ENCODE results near the gene EVI5L.
A peak's percentile ranks its signal among the peaks of the same experiment; 100 is the strongest.
"Not testable (repeated sequence)": the region's sequence is repeated elsewhere in the genome, so short reads cannot be mapped to it uniquely, and the experiment has no call there.

Gene EVI5L

GRCh38 chr19:7846155-7846646, 16.2 kb downstream of the EVI5L start:
- no peak for DNase-seq (ENCODE audit: low spot score)

GRCh38 chr19:7847664-7848063, 17.6 kb downstream of the EVI5L start:
- DNase-seq (ENCODE audit: low spot score) = no peak

GRCh38 chr19:7848779-7849457, 18.9 kb downstream of the EVI5L start:
- no peak for DNase-seq (ENCODE audit: low spot score)

GRCh38 chr19:7849631-7849999, 19.6 kb downstream of the EVI5L start:
- DNase-seq (ENCODE audit: low spot score) = no peak

GRCh38 chr19:7850000-7850813, 20.2 kb downstream of the EVI5L start:
- no peak for DNase-seq (ENCODE audit: low spot score)

DNA sequence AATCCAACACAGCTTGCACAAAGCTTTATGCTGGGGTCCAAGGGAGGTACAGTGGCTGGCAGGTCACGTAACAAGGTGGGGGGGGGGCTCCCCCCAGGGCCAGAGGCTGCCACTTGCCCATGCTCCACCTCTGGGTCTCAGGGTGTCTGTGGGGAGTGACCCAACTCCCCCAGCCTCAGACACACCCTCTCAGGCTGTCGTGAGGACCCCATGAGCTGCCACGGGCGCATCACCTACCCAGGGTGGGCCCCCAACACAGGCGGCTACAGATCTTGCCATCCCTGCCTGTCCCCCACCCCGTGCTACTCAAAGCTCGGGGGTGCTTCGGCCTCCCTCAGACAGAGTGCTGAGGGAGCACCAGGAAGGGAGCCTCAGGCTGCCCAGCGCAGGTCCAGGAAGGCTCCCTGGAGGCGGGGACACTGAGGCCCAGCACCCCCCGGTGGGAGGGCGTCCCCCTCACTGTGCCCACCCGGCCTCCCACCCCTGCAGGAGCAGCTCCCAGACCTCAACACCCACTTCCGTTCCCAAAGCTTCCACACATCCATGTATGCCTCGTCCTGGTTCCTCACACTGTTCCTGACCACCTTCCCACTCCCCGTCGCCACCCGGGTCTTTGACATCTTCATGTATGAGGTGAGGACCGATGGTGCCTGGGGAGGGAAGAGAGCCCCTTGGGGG, 21.1 kb downstream of the EVI5L start:
- no peak for DNase-seq (ENCODE audit: low spot score)

GRCh38 chr19:7851623-7852500, 21.8 kb downstream of the EVI5L start:
- no peak for DNase-seq (ENCODE audit: low spot score)

DNA sequence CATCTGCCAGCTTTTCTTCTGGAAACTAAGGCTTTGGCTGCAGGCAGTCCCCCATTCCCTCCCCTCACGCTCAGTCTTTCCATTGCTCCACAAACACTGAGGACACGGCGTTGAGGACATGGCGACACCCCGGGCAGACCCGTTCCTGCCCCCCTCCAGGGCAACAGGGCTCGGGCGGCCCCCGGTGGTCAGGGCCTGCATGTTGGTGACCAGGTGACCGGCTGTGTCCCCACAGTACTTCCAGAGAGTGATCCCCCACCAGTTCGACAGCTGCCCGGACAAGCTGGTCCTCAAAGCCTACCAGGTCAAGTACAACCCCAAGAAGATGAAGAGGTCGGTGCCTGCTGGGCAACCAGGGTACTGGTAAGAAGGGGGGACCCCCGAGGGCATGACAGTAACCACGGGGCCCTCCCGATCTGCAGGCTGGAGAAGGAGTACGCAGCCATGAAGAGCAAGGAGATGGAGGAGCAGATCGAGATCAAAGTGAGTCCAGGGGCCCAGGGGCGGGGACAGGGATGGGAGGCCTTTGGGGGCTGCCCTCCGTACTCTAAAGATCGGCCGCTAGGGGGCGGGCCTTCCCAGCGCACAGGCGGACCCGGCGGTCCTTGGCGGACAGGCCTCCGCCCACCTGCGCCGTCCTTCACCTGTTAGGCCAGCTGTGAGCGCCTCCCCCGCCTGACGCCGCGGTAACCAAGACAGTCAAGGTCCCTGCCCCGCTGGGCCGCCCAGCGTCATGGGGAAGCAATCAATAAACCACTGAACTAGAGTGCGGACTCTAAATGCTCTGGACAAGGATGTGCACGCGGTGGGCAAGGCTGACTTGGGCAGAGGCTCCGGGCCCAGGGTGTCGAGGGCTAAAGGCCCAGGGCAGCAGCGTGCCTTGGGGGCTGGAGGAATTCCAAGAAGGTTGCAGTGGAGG, 23.1 kb downstream of the EVI5L start:
- peak; percentile 61 for DNase-seq (ENCODE audit: low spot score)

GRCh38 chr19:7853770-7854128, 23.7 kb downstream of the EVI5L start:
- no peak for DNase-seq (ENCODE audit: low spot score)

- no peak for DNase-seq (ENCODE audit: low spot score)
Measured at GRCh38 chr19:7855426-7856108, 25.5 kb downstream of the EVI5L start.

GRCh38 chr19:7856109-7856591, 26.1 kb downstream of the EVI5L start:
- DNase-seq (ENCODE audit: low spot score) = no peak

DNA sequence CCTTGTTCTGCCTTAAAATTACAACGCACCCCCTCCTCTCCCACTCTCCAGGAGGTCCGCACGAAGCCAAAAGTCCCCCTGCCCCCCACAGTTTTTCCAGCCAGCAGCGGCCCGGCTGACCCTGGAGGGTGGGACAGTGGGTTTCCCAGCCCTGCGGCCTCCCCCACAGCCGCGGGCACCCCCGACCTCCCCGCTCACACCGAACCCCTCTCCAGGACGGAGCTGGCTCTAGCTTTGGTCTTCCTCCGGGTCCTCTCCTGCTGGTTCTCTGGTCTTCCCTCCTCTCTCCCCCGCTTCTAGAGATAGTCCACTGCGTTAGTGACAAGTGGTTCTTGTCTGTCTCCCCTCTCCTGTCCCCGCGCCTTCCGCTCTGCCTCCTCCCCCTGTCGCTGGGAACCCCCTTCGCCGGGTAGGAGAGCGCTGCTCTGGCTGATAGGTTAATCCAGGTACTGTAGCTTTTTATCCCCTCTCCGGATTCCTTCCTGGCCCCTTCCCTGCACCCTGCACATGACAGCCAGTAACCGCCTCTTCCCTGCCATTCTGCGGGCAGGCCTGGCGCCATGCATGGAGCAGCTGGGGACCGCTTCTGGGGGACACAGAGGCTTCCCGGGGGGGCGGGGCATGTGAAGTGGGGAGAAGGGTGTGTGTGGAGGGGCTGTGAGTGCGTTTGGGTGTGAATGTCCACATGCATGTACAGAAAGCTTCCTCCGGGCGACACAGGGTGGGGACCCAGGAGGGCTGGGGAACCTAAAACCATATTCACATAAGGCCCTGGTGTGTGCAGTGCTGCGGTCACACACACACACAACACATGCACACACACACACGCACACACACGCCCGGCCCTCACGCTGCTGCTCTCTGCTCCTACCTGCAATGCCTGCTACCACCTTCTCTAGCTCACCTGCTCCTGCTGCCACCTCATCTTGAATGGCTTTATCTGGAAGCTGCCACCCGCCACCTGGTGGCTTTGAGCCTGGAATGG, 27.0 kb downstream of the EVI5L start:
- no peak for DNase-seq (ENCODE audit: low spot score)

DNA sequence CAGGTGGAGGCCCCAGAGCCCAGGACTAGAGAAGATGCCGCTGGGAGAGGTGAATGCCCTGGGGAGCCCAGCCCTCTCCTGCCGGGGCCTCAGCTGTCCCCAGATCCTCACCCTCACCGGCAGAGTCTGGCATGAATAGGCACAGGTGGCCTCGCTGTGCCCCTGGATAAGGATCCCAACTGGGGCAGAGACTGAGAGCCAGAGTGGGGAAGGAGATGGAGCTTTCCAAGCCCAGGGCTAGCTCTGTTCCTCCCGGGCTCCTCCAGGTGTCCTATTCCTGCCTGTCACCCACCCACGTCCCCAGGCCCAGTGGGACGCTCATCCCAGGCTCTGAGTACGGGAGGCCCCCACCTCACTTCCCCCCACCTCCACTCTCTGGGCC, 27.7 kb downstream of the EVI5L start:
- DNase-seq (ENCODE audit: low spot score) = no peak

DNA sequence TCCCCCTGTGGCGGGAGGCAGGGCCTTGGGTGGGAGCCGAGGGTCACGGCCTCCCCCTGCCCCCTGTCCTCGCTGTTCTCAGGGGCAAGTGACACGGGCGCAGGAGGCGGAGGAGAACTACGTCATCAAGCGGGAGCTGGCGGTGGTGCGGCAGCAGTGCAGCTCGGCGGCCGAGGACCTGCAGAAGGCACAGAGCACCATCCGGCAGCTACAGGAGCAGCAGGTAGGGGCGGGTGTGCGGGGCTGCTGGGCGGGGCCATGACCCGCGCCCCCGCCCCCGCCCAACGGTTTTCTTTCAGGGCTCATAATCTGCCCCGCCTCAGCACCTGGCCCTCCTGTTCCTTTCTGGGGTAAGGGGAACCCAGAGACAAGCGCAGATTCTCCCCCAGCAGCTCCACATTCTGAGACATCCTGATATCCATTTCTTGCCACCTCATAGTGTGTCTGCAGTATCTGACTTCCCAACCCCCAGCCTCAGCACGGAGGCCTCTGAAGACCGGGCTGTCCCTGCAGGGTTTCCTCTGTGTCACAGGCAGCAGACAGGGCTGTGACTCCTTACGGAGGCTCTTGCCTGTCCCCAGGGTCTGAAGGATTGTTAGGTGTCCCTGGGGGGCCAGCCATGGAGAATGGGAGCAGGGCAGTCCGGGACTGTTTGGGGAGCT, 28.2 kb downstream of the EVI5L start:
- DNase-seq (ENCODE audit: low spot score) = no peak

- not testable (repeated sequence) for DNase-seq (ENCODE audit: low spot score)
Measured at GRCh38 chr19:7859087-7859486, 29.1 kb downstream of the EVI5L start.

- DNase-seq (ENCODE audit: low spot score) = no peak
Measured at GRCh38 chr19:7859831-7860713, 30.1 kb downstream of the EVI5L start.

Measured in hematopoietic multipotent progenitor cell treated with erythropoietin and hydrocortisone succinate and interleukin-3 and kit ligand, for 17 days (in vitro differentiated cells).